Stimulated activated CD4-positive, alpha-beta T cell treated with anti-CD3 and anti-CD28 coated beads, Interleukin-4, amount 100 ng/mL, for 24 hours (primary cell): ENCODE measurements around the gene PRKCQ.

Experiments
- DNase-seq: peaks from one replicate; pipeline ENCODE4 v3.0.0-alpha.2; 2020

PRKCQ gene

GRCh38 chr10:6518791-6519429, 61.2 kb downstream of the PRKCQ start:
- peak; percentile 33 for DNase-seq

GRCh38 chr10:6516929-6517284, 63.2 kb downstream of the PRKCQ start:
- DNase-seq = no peak

- DNase-seq = no peak
Observed at GRCh38 chr10:6516281-6516928, 63.7 kb downstream of the PRKCQ start.

GRCh38 chr10:6514844-6515780, 65.0 kb downstream of the PRKCQ start:
- DNase-seq = no peak

GRCh38 chr10:6514180-6514579, 65.9 kb downstream of the PRKCQ start:
- DNase-seq = no peak

GRCh38 chr10:6513476-6513875, 66.6 kb downstream of the PRKCQ start:
- peak; percentile 50 for DNase-seq

GRCh38 chr10:6512182-6512581, 67.9 kb downstream of the PRKCQ start:
- no peak for DNase-seq

- no peak for DNase-seq
Observed at GRCh38 chr10:6511347-6511746, 68.7 kb downstream of the PRKCQ start.

GRCh38 chr10:6507311-6507710, 72.8 kb downstream of the PRKCQ start:
- DNase-seq = peak; percentile 61

- DNase-seq = no peak
Observed at GRCh38 chr10:6505300-6505699, 74.8 kb downstream of the PRKCQ start.

GRCh38 chr10:6504296-6504695, 75.8 kb downstream of the PRKCQ start:
- DNase-seq = peak; percentile 36

GRCh38 chr10:6503171-6503570, 76.9 kb downstream of the PRKCQ start:
- DNase-seq = peak; percentile 18

GRCh38 chr10:6501931-6502330, 78.1 kb downstream of the PRKCQ start:
- no peak for DNase-seq

- no peak for DNase-seq
Observed at GRCh38 chr10:6499974-6500373, 80.1 kb downstream of the PRKCQ start.

- peak; percentile 54 for DNase-seq
Observed at GRCh38 chr10:6498771-6499170, 81.3 kb downstream of the PRKCQ start.

GRCh38 chr10:6497620-6498019, 82.5 kb downstream of the PRKCQ start:
- no peak for DNase-seq

- peak; percentile 46 for DNase-seq
Observed at GRCh38 chr10:6494936-6495592, 85.0 kb downstream of the PRKCQ start.

- no peak for DNase-seq
Observed at GRCh38 chr10:6494442-6494819, 85.6 kb downstream of the PRKCQ start.

- no peak for DNase-seq
Observed at GRCh38 chr10:6493521-6494441, 86.3 kb downstream of the PRKCQ start.

- DNase-seq = no peak
Observed at GRCh38 chr10:6492896-6493295, 87.2 kb downstream of the PRKCQ start.

GRCh38 chr10:6491841-6492609, 88.1 kb downstream of the PRKCQ start:
- no peak for DNase-seq
